H9 (cell line): ENCODE results near the gene MGMT. TPM values are rescaled to one million over a fixed set of nuclear protein-coding genes. Genes with fewer than 3 reads are reported as not detected.

Experiments
- DNase-seq: peaks from one replicate; pipeline ENCODE4 v3.0.0-alpha.2; 2017
- H2AFZ ChIP-seq: one replicate; pipeline ENCODE4 v1.6.1; 2013; ENCODE audit warnings: mild to moderate bottlenecking, low read length, control low read depth, moderate library complexity
- H2AK5ac ChIP-seq: 2 replicates; pipeline ENCODE4 v1.6.1; 2013; ENCODE audit warnings: low read length, control low read depth, mixed read lengths; ENCODE audit not compliant: insufficient read length
- H2BK120ac ChIP-seq: one replicate; pipeline ENCODE4 v1.6.1; 2013; ENCODE audit warnings: low read depth, mild to moderate bottlenecking, low read length, control low read depth, inconsistent platforms; ENCODE audit not compliant: poor library complexity, severe bottlenecking
- H2BK12ac ChIP-seq: 2 replicates; pipeline ENCODE4 v1.6.1; 2013; ENCODE audit warnings: low read length, control low read depth, mixed read lengths, low read depth; ENCODE audit not compliant: insufficient read length
- H2BK15ac ChIP-seq: 2 replicates; pipeline ENCODE4 v1.6.1; 2013; ENCODE audit warnings: low read depth, low read length, control low read depth
- H2BK20ac ChIP-seq: one replicate; pipeline ENCODE4 v1.6.1; 2013; ENCODE audit warnings: low read depth, mild to moderate bottlenecking, low read length, control low read depth, inconsistent platforms; ENCODE audit not compliant: poor library complexity, severe bottlenecking
- H2BK5ac ChIP-seq: 2 replicates; pipeline ENCODE4 v1.6.1; 2013; ENCODE audit warnings: low read length, control low read depth, mixed read lengths; ENCODE audit not compliant: insufficient read length
- H3K14ac ChIP-seq: 2 replicates; pipeline ENCODE4 v1.6.1; 2013; ENCODE audit warnings: low read length, control low read depth; ENCODE audit not compliant: insufficient read depth
- H3K18ac ChIP-seq: 2 replicates; pipeline ENCODE4 v1.6.1; 2013; ENCODE audit warnings: low read depth, mild to moderate bottlenecking, mixed read lengths, low read length, control low read depth; ENCODE audit not compliant: insufficient read length
- H3K23ac ChIP-seq: 2 replicates; pipeline ENCODE4 v1.6.1; 2013; ENCODE audit warnings: low read length, control low read depth, mixed read lengths, low read depth; ENCODE audit not compliant: insufficient read length
- H3K23me2 ChIP-seq: 2 replicates; pipeline ENCODE4 v1.6.1; 2013; ENCODE audit warnings: low read depth, mild to moderate bottlenecking, mixed read lengths, low read length, control low read depth; ENCODE audit not compliant: insufficient read length, poor library complexity, severe bottlenecking
- H3K27ac ChIP-seq: 2 replicates; pipeline ENCODE4 v1.5.1; 2013; ENCODE audit warnings: low read length, control low read depth, mixed read lengths, low read depth; ENCODE audit not compliant: insufficient read length
- H3K27me3 ChIP-seq: 2 replicates; pipeline ENCODE4 v1.6.1; 2013; ENCODE audit warnings: low read length, control low read depth, inconsistent platforms; ENCODE audit not compliant: insufficient read depth
- H3K4ac ChIP-seq: 2 replicates; pipeline ENCODE4 v1.6.1; 2013; ENCODE audit warnings: low read depth, mild to moderate bottlenecking, control low read depth, inconsistent platforms, low read length, moderate library complexity
- H3K4me1 ChIP-seq: 2 replicates; pipeline ENCODE4 v1.6.1; 2013; ENCODE audit warnings: low read length, control low read depth, inconsistent platforms; ENCODE audit not compliant: insufficient read depth
- H3K4me2 ChIP-seq: 2 replicates; pipeline ENCODE4 v1.6.1; 2013; ENCODE audit warnings: low read length, control low read depth, mixed read lengths; ENCODE audit not compliant: insufficient read length, insufficient read depth
- H3K56ac ChIP-seq: 2 replicates; pipeline ENCODE4 v1.6.1; 2013; ENCODE audit warnings: low read depth, mild to moderate bottlenecking, mixed read lengths, low read length, control low read depth; ENCODE audit not compliant: insufficient read length
- H3K79me1 ChIP-seq: 2 replicates; pipeline ENCODE4 v1.6.1; 2013; ENCODE audit warnings: low read depth, mild to moderate bottlenecking, moderate library complexity, low read length, control low read depth, inconsistent platforms; ENCODE audit not compliant: insufficient read depth, poor library complexity, severe bottlenecking
- H3K79me2 ChIP-seq: 2 replicates; pipeline ENCODE4 v1.6.1; 2013; ENCODE audit warnings: low read length, control low read depth, inconsistent platforms; ENCODE audit not compliant: insufficient read depth
- H3K9ac ChIP-seq: 2 replicates; pipeline ENCODE4 v1.6.1; 2013; ENCODE audit warnings: low read length, control low read depth, mixed read lengths; ENCODE audit not compliant: insufficient read length; ENCODE audit errors: extremely low read depth
- H3K9me3 ChIP-seq: one replicate; pipeline ENCODE4 v1.6.1; 2013; ENCODE audit warnings: low read depth, low read length, inconsistent platforms; ENCODE audit not compliant: control insufficient read depth
- H3T11ph ChIP-seq: one replicate; pipeline ENCODE4 v1.6.1; 2013; ENCODE audit warnings: mild to moderate bottlenecking, low read length, control low read depth, inconsistent platforms
- H4K20me1 ChIP-seq: one replicate; pipeline ENCODE4 v1.6.1; 2013; ENCODE audit not compliant: control insufficient read depth, insufficient read length, insufficient read depth
- H4K5ac ChIP-seq: 2 replicates; pipeline ENCODE4 v1.6.1; 2013; ENCODE audit warnings: low read depth, mild to moderate bottlenecking, mixed read lengths, low read length, control low read depth; ENCODE audit not compliant: insufficient read length
- H4K8ac ChIP-seq: replicated peaks from 2 replicates; pipeline ENCODE4 v1.6.1; 2013; ENCODE audit warnings: low read length, control low read depth, mixed read lengths, low read depth; ENCODE audit not compliant: insufficient read length
- H4K91ac ChIP-seq: 2 replicates; pipeline ENCODE4 v1.6.1; 2013; ENCODE audit warnings: low read depth, mild to moderate bottlenecking, moderate library complexity, mixed read lengths, low read length, control low read depth; ENCODE audit not compliant: insufficient read length
- H3K27ac Mint-ChIP-seq, 3 experiments: 2 replicates in 2 of 3; 3 replicates in 1 of 3; pipeline ENCODE4 v1.8.0; 2020 to 2021; ENCODE audit warnings: mixed read lengths in 3 of 3, mild to moderate bottlenecking in 1 of 3, moderate library complexity in 1 of 3
- H3K27me3 Mint-ChIP-seq: 2 replicates; pipeline ENCODE4 v1.8.0; 2021; ENCODE audit warnings: low read depth, mild to moderate bottlenecking, moderate library complexity, mixed read lengths
- H3K36me3 Mint-ChIP-seq, 3 experiments: 2 replicates in 2 of 3; 3 replicates in 1 of 3; pipeline ENCODE4 v1.8.0; 2020 to 2021; ENCODE audit warnings: low read depth in 3 of 3, mixed read lengths in 3 of 3; ENCODE audit not compliant: insufficient read depth in 1 of 3
- H3K4me1 Mint-ChIP-seq, 2 experiments: 2 replicates each; pipeline ENCODE4 v1.8.0; 2020; ENCODE audit warnings: mixed read lengths in 2 of 2
- H3K4me3 Mint-ChIP-seq, 2 experiments: 2 replicates in 1 of 2; 3 replicates in 1 of 2; pipeline ENCODE4 v1.8.0; 2020 to 2021; ENCODE audit warnings: mild to moderate bottlenecking in 2 of 2, mixed read lengths in 2 of 2, moderate library complexity in 1 of 2
- H3K9me3 Mint-ChIP-seq, 2 experiments: 2 replicates in 1 of 2; 3 replicates in 1 of 2; pipeline ENCODE4 v1.8.0; 2020; ENCODE audit warnings: mild to moderate bottlenecking in 2 of 2, mixed read lengths in 2 of 2, moderate library complexity in 1 of 2
- CTCF ChIP-seq: fragments of 200-600 bp; sonication (generic); conservative IDR thresholded peaks from 3 replicates; pipeline ENCODE4 v1.8.0; 2021; ENCODE audit warnings: antibody characterized with exemption, mild to moderate bottlenecking
- WGBS: extraction: QIAGEN DNeasy Blood & Tissue Kit; methylation state at CpG from one replicate; pipeline ENCODE4 v1.1.7; 2013; ENCODE audit warnings: missing lambda C conversion rate, low lambda C conversion rate, mixed read lengths; ENCODE audit not compliant: insufficient read length; ENCODE audit errors: extremely low coverage; 5-methylcytosine and 5-hydroxymethylcytosine counted together
- total RNA-seq: library from RNA; stranded (reverse); gene quantifications from 2 replicates; pipeline ENCODE4 v1.2.1, GENCODE V29; 2021

The MGMT gene
- total RNA-seq, 1 experiment from 2014 or later, result 18.4 TPM

GRCh38 chr10:129793996-129794395 is 327.0 kb downstream of the MGMT start:
- no peak overlapping the region for H2AFZ ChIP-seq
- no peak overlapping the region for H4K5ac ChIP-seq
- H3K27ac ChIP-seq, result no peak overlapping the region
- DNase-seq, result no peak
- no peaks in the 10 kb centered on the region for H3K9me3 ChIP-seq
- peaks cover 0 to 3% of the 10 kb centered on the region in 2 experiments; a peak in 1 of 5 replicates for H3K9me3 Mint-ChIP-seq
- no peak for TF ChIP-seq CTCF
- H3K4me3 Mint-ChIP-seq, result no peak overlapping the region
- no peak overlapping the region for H2BK120ac ChIP-seq
- H4K20me1 ChIP-seq, result no peaks in the 10 kb centered on the region
- no peak overlapping the region for H3K18ac ChIP-seq
- H3K56ac ChIP-seq, result no peak overlapping the region
- no peak overlapping the region for H3K4ac ChIP-seq
- H3K4me2 ChIP-seq, result no peak overlapping the region
- no peak overlapping the region for H3K9ac ChIP-seq
- H2AK5ac ChIP-seq, result no peak overlapping the region
- H3K23me2 ChIP-seq, result no peaks in the 10 kb centered on the region
- no peak overlapping the region for H2BK12ac ChIP-seq
- WGBS, result no CpG with 5 or more reads among the region's 22 CpGs
- no peaks in the 10 kb centered on the region for H3K79me2 ChIP-seq
- no peak overlapping the region for H2BK15ac ChIP-seq
- no peak overlapping the region for H3K14ac ChIP-seq
- no peak overlapping the region for H2BK5ac ChIP-seq
- H2BK20ac ChIP-seq, result no peak overlapping the region
- H4K91ac ChIP-seq, result no peak overlapping the region
- peak overlapping the region in 1 of 3 experiments; percentile 9; a peak in 1 of 7 replicates for H3K27ac Mint-ChIP-seq
- H3K4me1 ChIP-seq, result no peaks in the 10 kb centered on the region
- 0 out of 4 replicates have a peak, but pooled peaks cover 0 to 2% of the 10 kb centered on the region in 2 experiments for H3K4me1 Mint-ChIP-seq
- H3K36me3 Mint-ChIP-seq, result no peaks in the 10 kb centered on the region
- no peaks in the 10 kb centered on the region for H3K79me1 ChIP-seq
- no peak overlapping the region for H3T11ph ChIP-seq
- no peak overlapping the region for H3K23ac ChIP-seq
- no peaks in the 10 kb centered on the region for H3K27me3 Mint-ChIP-seq
- H3K27me3 ChIP-seq, result no peaks in the 10 kb centered on the region
- H4K8ac ChIP-seq, result no peak overlapping the region
